ENCODE data around the gene ZNF846. TPM values are rescaled to one million over a fixed set of nuclear protein-coding genes. Genes with fewer than 3 reads are reported as not detected.

ZNF846 gene
- total RNA-seq, 4 donors from 2014 or later: 10.5 to 36.1 (median 20.4) TPM

GRCh38 chr19:9757544-9758501 is 10.7 kb downstream of the ZNF846 start:
- TF ChIP-seq EP300 (IDR thresholded peaks at IDR 0.05): no peak
- TF ChIP-seq POLR2A (IDR thresholded peaks at IDR 0.05): no peak
- TF ChIP-seq POLR2AphosphoS5 (IDR thresholded peaks at IDR 0.05): no peak
- no peak for TF ChIP-seq CTCF (IDR thresholded peaks at IDR 0.05)
- WGBS, 2 donors (ENCODE audit: low coverage in 1 of 2): 94 to 95% methylated on average over 8 to 9 of the region's 9 CpGs
- no peaks in the 10 kb centered on the region for H3K27me3 ChIP-seq
- no peak for ATAC-seq
- H3K4me3 ChIP-seq: no peak overlapping the region
- H3K9me3 ChIP-seq: peaks cover 0 to 44% (median 3%) of the 10 kb centered on the region in 3 donors
- peaks cover 10 to 70% of the 10 kb centered on the region in 2 donors for H3K36me3 ChIP-seq
- no peak overlapping the region for H3K27ac ChIP-seq
- no peaks in the 10 kb centered on the region for H3K4me1 ChIP-seq

- TF ChIP-seq EP300 (IDR thresholded peaks at IDR 0.05): no peak
- no peak for TF ChIP-seq CTCF (IDR thresholded peaks at IDR 0.05)
- no peak for TF ChIP-seq POLR2AphosphoS5 (IDR thresholded peaks at IDR 0.05)
- TF ChIP-seq POLR2A (IDR thresholded peaks at IDR 0.05): no peak
- no peak overlapping the region for H3K27ac ChIP-seq
These were observed 15.7 kb downstream of the ZNF846 start for GRCh38 chr19:9752701-9753443.

GRCh38 chr19:9751446-9751845 is 17.1 kb downstream of the ZNF846 start:
- Histone ChIP-seq H3K4me3 (no peak overlapping the region), H3K27ac (no peak overlapping the region), H3K27me3 (no peaks in the 10 kb centered on the region), H3K9me3 (peaks cover 0 to 10% (median 0%) of the 10 kb centered on the region in 3 donors), H3K36me3 (peaks cover 0 to 38% of the 10 kb centered on the region in 2 donors), H3K4me1 (no peaks in the 10 kb centered on the region)
- no peak for TF ChIP-seq CTCF (IDR thresholded peaks at IDR 0.05)
- TF ChIP-seq POLR2A (IDR thresholded peaks at IDR 0.05): no peak
- no peak for TF ChIP-seq POLR2AphosphoS5 (IDR thresholded peaks at IDR 0.05)
- no peak for TF ChIP-seq EP300 (IDR thresholded peaks at IDR 0.05)
- WGBS, 2 donors (ENCODE audit: low coverage in 1 of 2): 84 to 97% methylated on average over 7 of the region's 7 CpGs
- ATAC-seq: no peak

More at GRCh38 chr19:9752701-9753443, 15.7 kb downstream of the ZNF846 start:
- H3K36me3 ChIP-seq: peaks cover 5 to 53% of the 10 kb centered on the region in 2 donors
- ATAC-seq: no peak
- H3K9me3 ChIP-seq: peaks cover 0 to 24% (median 3%) of the 10 kb centered on the region in 3 donors
- no peaks in the 10 kb centered on the region for H3K27me3 ChIP-seq
- WGBS, 2 donors (ENCODE audit: low coverage in 1 of 2): 93 to 100% methylated on average over 1 to 2 of the region's 2 CpGs
- no peaks in the 10 kb centered on the region for H3K4me1 ChIP-seq
- no peak overlapping the region for H3K4me3 ChIP-seq

DNA sequence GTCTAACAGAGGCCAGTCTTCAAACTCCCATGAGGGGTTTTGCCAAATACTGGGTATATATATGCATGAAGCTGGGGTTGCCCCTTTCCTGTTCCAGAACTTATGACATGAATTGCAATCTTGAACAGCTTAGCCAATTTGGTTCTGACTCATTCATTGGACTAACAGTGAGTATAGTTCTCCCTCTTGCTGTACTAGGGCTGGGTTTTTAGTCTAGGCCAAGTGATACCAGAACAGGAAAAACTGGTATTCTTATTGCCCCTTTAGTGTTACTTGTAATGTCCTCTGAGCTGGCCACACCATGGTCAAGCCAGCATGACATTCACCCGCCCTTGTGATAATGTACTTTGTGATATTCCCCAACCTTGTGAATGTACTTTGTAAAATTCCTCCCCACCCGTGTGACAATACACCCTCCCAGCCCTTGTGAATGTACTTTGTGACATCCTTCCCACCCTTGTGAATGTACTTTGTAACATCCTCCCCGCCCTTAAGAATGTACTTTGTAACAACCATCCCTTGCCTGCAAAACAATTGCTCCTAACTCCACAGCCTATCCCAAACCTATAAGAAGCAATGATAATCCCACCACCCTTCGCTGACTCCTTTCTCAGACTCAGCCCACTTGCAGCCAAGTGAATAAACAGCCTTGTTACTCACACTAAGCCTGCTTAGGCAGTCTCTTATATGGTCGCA is 26.9 kb downstream of the ZNF846 start:
- ATAC-seq: no peak
- peaks cover 0 to 26% of the 10 kb centered on the region in 2 donors for H3K36me3 ChIP-seq

More for the DNA sequence above, 26.9 kb downstream of the ZNF846 start:
- Histone ChIP-seq H3K9me3 (no peaks in the 10 kb centered on the region), H3K27me3 (no peaks in the 10 kb centered on the region), H3K27ac (no peak overlapping the region), H3K4me3 (no peak overlapping the region), H3K4me1 (no peaks in the 10 kb centered on the region)
- WGBS, 2 donors (ENCODE audit: low coverage in 1 of 2): 80 to 88% methylated on average over 5 of the region's 5 CpGs
- no peak for TF ChIP-seq CTCF (IDR thresholded peaks at IDR 0.05)
- no peak for TF ChIP-seq POLR2AphosphoS5 (IDR thresholded peaks at IDR 0.05)
- no peak for TF ChIP-seq EP300 (IDR thresholded peaks at IDR 0.05)
- no peak for TF ChIP-seq POLR2A (IDR thresholded peaks at IDR 0.05)

Data from gastroesophageal sphincter (tissue), 4 donors.